ENCODE results near the gene GFM1. TPM values are rescaled to one million over a fixed set of nuclear protein-coding genes. Genes with fewer than 3 reads are reported as not detected.

The GFM1 gene
- total RNA-seq, 3 donors from 2014 or later, result 44.6 to 63.5 (median 46.4) TPM

- peaks cover 6 to 7% of the 10 kb centered on the region in 2 donors for H3K9me3 ChIP-seq
- no peak overlapping the region for H3K27ac ChIP-seq
- peak overlapping the region in 1 of 3 donors; percentile 18 for H3K4me3 ChIP-seq
- H3K4me1 ChIP-seq, result peaks cover 0 to 3% of the 10 kb centered on the region in 2 donors
- TF ChIP-seq POLR2A (IDR thresholded peaks at IDR 0.05) (no peak), CTCF (IDR thresholded peaks at IDR 0.05) (no peak), POLR2AphosphoS5 (IDR thresholded peaks at IDR 0.05) (no peak)
- intact Hi-C loops (cut with DNase I; ENCODE audit: low total_unique reads), result no loop called here
- no peaks in the 10 kb centered on the region for H3K36me3 ChIP-seq
- no peak for DNase-seq (ENCODE audit: low spot score in 2 of 2)
- no peaks in the 10 kb centered on the region for H3K27me3 ChIP-seq
Observed at GRCh38 chr3:158735296-158736033, 91.1 kb downstream of the GFM1 start.

DNA sequence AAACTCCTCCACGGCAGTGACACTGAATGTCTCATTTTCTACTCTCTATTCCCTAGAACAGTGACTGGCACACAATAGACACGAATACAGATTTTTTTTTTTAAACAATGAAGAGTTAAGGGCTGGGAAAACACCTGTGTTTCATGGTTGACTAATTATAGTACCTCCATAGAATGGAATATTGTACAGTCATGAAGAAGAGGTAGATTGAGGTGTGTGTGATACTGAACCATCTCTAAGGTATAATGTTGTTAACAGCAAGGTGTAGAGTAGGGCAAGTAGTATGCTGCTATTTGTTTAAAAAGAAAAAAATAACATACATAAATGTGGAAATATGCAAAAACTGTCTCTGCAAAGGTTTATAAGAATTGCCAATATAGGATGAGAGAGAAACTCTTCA lies 93.1 kb downstream of the GFM1 start:
- Histone ChIP-seq H3K27ac (no peak overlapping the region), H3K27me3 (no peaks in the 10 kb centered on the region), H3K36me3 (no peaks in the 10 kb centered on the region), H3K4me3 (no peak overlapping the region), H3K9me3 (peaks cover 6 to 7% of the 10 kb centered on the region in 2 donors), H3K4me1 (no peaks in the 10 kb centered on the region)
- no peak for DNase-seq (ENCODE audit: low spot score in 2 of 2)
- intact Hi-C loops (cut with DNase I; ENCODE audit: low total_unique reads), result no loop called here
- TF ChIP-seq POLR2A (IDR thresholded peaks at IDR 0.05) (no peak), CTCF (IDR thresholded peaks at IDR 0.05) (no peak), POLR2AphosphoS5 (IDR thresholded peaks at IDR 0.05) (no peak)

DNA sequence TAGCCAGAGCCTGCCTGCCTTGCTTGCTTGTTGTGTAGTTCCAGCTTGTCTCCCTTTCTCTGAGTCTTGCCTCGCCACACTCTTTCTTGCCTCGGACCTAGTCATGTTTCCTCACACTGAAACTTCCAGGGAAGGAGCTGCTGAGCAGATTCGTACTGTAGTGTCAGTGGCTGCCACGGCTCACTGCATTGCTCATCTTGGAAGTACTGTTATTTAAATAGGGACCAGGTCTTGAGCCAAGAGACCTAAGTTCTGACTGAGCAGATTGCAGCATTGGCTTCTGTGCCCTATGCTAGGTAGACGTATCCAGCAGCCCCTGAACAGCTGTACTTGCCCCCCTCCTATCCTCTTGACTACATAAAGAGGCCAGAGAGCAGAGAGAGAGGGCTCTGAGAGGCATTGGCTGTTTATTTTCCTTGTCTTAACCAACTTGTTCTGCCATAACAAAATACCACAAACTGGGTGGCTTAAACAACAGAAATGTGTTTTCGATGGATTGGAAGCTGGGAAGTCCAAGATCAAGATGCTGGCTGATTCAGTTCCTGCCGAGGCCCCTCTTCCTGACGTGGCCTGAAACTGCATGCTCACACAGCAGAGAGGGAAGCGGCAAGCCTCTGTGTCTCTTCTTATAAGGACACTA lies 93.8 kb downstream of the GFM1 start:
- H3K36me3 ChIP-seq, result no peaks in the 10 kb centered on the region
- no peaks in the 10 kb centered on the region for H3K4me1 ChIP-seq
- intact Hi-C loops (cut with DNase I; ENCODE audit: low total_unique reads), result no loop called here

DNA sequence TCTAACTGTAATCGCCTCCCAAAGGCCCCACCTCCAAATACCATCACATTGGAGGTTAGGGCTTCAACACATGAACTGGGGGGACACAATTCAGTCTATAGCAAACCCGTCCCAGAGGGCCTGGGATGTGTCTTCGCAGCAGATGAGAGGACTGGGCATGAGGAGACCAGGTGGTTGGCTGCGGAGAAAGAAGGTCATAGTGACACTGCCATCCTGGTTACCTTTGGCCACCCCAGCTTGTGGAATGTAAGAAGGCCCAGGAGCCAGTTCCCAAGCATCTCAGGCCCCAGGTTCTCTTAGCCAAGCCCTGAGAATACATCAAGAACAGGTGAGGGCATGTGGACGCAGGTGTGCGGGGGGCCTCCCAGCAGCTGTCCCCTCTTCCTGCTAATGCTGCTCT lies 94.3 kb downstream of the GFM1 start:
- Histone ChIP-seq H3K4me1 (no peaks in the 10 kb centered on the region), H3K27me3 (no peaks in the 10 kb centered on the region), H3K9me3 (peaks cover 6 to 7% of the 10 kb centered on the region in 2 donors), H3K36me3 (no peaks in the 10 kb centered on the region), H3K4me3 (no peak overlapping the region), H3K27ac (peak overlapping the region in 1 of 2 donors; percentile 69)
- no peak for TF ChIP-seq CTCF (IDR thresholded peaks at IDR 0.05)
- no peak for TF ChIP-seq POLR2A (IDR thresholded peaks at IDR 0.05)
- no peak for TF ChIP-seq POLR2AphosphoS5 (IDR thresholded peaks at IDR 0.05)
- intact Hi-C loops (cut with DNase I; ENCODE audit: low total_unique reads), result no loop called here
- DNase-seq (ENCODE audit: low spot score in 2 of 2), result no peak

More for the DNA sequence above, 93.8 kb downstream of the GFM1 start:
- H3K27ac ChIP-seq, result peak overlapping the region in 1 of 2 donors; percentile 69
- H3K27me3 ChIP-seq, result no peaks in the 10 kb centered on the region
- DNase-seq (ENCODE audit: low spot score in 2 of 2), result no peak
- H3K4me3 ChIP-seq, result no peak overlapping the region
- H3K9me3 ChIP-seq, result peaks cover 6 to 7% of the 10 kb centered on the region in 2 donors
- TF ChIP-seq CTCF (IDR thresholded peaks at IDR 0.05) (no peak), POLR2A (IDR thresholded peaks at IDR 0.05) (no peak), POLR2AphosphoS5 (IDR thresholded peaks at IDR 0.05) (no peak)

DNA sequence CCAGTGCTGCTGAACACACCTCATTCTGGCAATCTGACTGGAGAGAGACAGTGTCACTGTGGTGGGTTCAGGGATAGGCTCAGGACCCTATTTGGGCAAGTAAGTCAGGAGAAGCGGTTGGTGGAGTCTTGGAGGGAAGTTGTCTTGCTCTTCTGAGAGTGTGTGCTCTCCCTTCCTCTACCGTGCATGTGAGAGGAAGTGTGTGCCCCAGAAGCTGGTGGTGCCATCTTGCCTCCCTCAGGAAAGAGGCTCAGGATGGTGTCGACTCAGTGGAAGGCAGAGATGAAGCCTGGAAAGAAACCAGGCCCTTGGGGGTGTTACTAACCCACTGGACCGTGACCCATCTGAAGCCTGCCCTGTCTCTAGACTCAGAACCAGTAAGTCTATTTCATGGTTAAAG lies 94.8 kb downstream of the GFM1 start:
- DNase-seq (ENCODE audit: low spot score in 2 of 2), result no peak
- TF ChIP-seq CTCF (IDR thresholded peaks at IDR 0.05) (no peak), POLR2A (IDR thresholded peaks at IDR 0.05) (no peak), POLR2AphosphoS5 (IDR thresholded peaks at IDR 0.05) (no peak)
- peaks cover 6 to 7% of the 10 kb centered on the region in 2 donors for H3K9me3 ChIP-seq

More for the DNA sequence above, 94.8 kb downstream of the GFM1 start:
- intact Hi-C loops (cut with DNase I; ENCODE audit: low total_unique reads), result no loop called here
- peaks cover 0 to under 1% of the 10 kb centered on the region in 2 donors for H3K4me1 ChIP-seq
- no peaks in the 10 kb centered on the region for H3K27me3 ChIP-seq
- no peak overlapping the region for H3K4me3 ChIP-seq
- H3K36me3 ChIP-seq, result no peaks in the 10 kb centered on the region
- H3K27ac ChIP-seq, result peak overlapping the region in 1 of 2 donors; percentile 69
